Hippocampal formation (tissue), 2 donors: ENCODE measurements around the gene PSMA4.
"Not testable (repeated sequence)": the region's sequence is repeated elsewhere in the genome, so short reads cannot be mapped to it uniquely, and the experiment has no call there.

Experiments used
- DNase-seq, 2 donors: peaks; one replicate each; lab custom pipeline; 2025; lab: John Stamatoyannopoulos, UW

The PSMA4 gene

GRCh38 chr15:78540141-78540870, at the start of gene PSMA4:
Gene PSMA4, plus strand, starts transcription at chr15:78540444. Its CDS starts 1,484 bp downstream, at chr15:78541928.
- peak; percentile 86 for DNase-seq

- DNase-seq: no peak
These were observed 47.4 kb upstream of the PSMA4 start for GRCh38 chr15:78492872-78493271.

- DNase-seq: no peak
These were observed 38.4 kb upstream of the PSMA4 start for GRCh38 chr15:78501857-78502256.

- no peak for DNase-seq
These were observed 37.6 kb upstream of the PSMA4 start for GRCh38 chr15:78502641-78503040.

- peak; percentile 80 to 88 for DNase-seq
These were observed 33.0 kb upstream of the PSMA4 start, which contains the start of gene HYKK for GRCh38 chr15:78506971-78507830. Gene HYKK, plus strand, starts transcription at chr15:78507577. Its CDS starts 5,512 bp downstream, at chr15:78513089.

- no peak for DNase-seq
These were observed 32.4 kb upstream of the PSMA4 start for GRCh38 chr15:78507831-78508160.

- DNase-seq: no peak
These were observed 32.0 kb upstream of the PSMA4 start for GRCh38 chr15:78508272-78508671.

- DNase-seq: no peak
These were observed 30.4 kb upstream of the PSMA4 start for GRCh38 chr15:78509726-78510312.

GRCh38 chr15:78520035-78520434, 20.2 kb upstream of the PSMA4 start:
- not testable (repeated sequence) for DNase-seq

- DNase-seq: no peak
These were observed 16.0 kb upstream of the PSMA4 start for GRCh38 chr15:78524230-78524629.

GRCh38 chr15:78527325-78527724, 12.9 kb upstream of the PSMA4 start:
- no peak for DNase-seq

- DNase-seq: peak; percentile 6 to 57
These were observed 6.9 kb upstream of the PSMA4 start for GRCh38 chr15:78533331-78533730.

GRCh38 chr15:78536134-78536533, 4.1 kb upstream of the PSMA4 start:
- no peak for DNase-seq

GRCh38 chr15:78537266-78537905, 2.9 kb upstream of the PSMA4 start:
- no peak for DNase-seq

GRCh38 chr15:78538358-78538757, 1.9 kb upstream of the PSMA4 start:
- DNase-seq: no peak

- DNase-seq: not testable (repeated sequence)
These were observed 642 bp upstream of the PSMA4 start for GRCh38 chr15:78539464-78540140.

GRCh38 chr15:78540871-78541743, 863 bp downstream of the PSMA4 start:
- no peak for DNase-seq

- DNase-seq: no peak
These were observed 1.4 kb downstream of the PSMA4 start for GRCh38 chr15:78541744-78542034.

GRCh38 chr15:78542647-78543046, 2.4 kb downstream of the PSMA4 start:
- no peak for DNase-seq

GRCh38 chr15:78550194-78550593, 9.9 kb downstream of the PSMA4 start:
- DNase-seq: no peak

- no peak for DNase-seq
These were observed 10.6 kb downstream of the PSMA4 start for GRCh38 chr15:78550815-78551214.
